ENCODE data around the gene HILPDA. TPM values are rescaled to one million over a fixed set of nuclear protein-coding genes. Genes with fewer than 3 reads are reported as not detected.

HILPDA gene
- total and polyA plus RNA-seq, 9 of the 15 experiments (the other 6 are each of a cell fraction or from before 2014, with no cell fraction given) = 8.3 to 71.8 (median 23.5) TPM

- TF ChIP-seq ZNF407 (IDR thresholded peaks at IDR 0.05; ENCODE audit: low read depth) (no peak), BRD9 (IDR thresholded peaks at IDR 0.05; ENCODE audit: low read depth, partially characterized antibody) (no peak), SUPT5H (IDR thresholded peaks at IDR 0.05) (no peak), DPF2 (IDR thresholded peaks at IDR 0.05) (peak; percentile 48; the same call in 1 of the 2 replicates), NEUROD1 (IDR thresholded peaks at IDR 0.05; ENCODE audit: borderline replicate concordance, low read depth, low read length, partially characterized antibody) (no peak), SMARCB1 (IDR thresholded peaks at IDR 0.05; ENCODE audit: insufficient read length, low read depth) (no peak), THRAP3 (IDR thresholded peaks at IDR 0.05; ENCODE audit: borderline replicate concordance) (no peak), ATF7 (IDR thresholded peaks at IDR 0.05) (peak; percentile 29; the same call in 1 of the 2 replicates), ZNF507 (tag; conservative IDR thresholded peaks at IDR 0.05) (no peak), EP400 (IDR thresholded peaks at IDR 0.05) (0 out of 2 replicates have a peak, but pooled peaks have one; percentile 20), KAT7 (CRISPR knock-in tag; IDR thresholded peaks at IDR 0.05; ENCODE audit: borderline replicate concordance) (peak; percentile 52; the same call in 1 of the 2 replicates), TBP (optimal IDR thresholded peaks at IDR 0.05; ENCODE audit: low read depth, low read length) (no peak)
- TF ChIP-seq, protein P1, sequence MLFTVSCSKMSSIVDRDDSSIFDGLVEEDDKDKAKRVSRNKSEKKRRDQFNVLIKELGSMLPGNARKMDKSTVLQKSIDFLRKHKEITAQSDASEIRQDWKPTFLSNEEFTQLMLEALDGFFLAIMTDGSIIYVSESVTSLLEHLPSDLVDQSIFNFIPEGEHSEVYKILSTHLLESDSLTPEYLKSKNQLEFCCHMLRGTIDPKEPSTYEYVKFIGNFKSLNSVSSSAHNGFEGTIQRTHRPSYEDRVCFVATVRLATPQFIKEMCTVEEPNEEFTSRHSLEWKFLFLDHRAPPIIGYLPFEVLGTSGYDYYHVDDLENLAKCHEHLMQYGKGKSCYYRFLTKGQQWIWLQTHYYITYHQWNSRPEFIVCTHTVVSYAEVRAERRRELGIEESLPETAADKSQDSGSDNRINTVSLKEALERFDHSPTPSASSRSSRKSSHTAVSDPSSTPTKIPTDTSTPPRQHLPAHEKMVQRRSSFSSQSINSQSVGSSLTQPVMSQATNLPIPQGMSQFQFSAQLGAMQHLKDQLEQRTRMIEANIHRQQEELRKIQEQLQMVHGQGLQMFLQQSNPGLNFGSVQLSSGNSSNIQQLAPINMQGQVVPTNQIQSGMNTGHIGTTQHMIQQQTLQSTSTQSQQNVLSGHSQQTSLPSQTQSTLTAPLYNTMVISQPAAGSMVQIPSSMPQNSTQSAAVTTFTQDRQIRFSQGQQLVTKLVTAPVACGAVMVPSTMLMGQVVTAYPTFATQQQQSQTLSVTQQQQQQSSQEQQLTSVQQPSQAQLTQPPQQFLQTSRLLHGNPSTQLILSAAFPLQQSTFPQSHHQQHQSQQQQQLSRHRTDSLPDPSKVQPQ (CRISPR knock-in tag; IDR thresholded peaks at IDR 0.05; ENCODE audit: borderline replicate concordance) = no peak
- TF ChIP-seq, protein P2, sequence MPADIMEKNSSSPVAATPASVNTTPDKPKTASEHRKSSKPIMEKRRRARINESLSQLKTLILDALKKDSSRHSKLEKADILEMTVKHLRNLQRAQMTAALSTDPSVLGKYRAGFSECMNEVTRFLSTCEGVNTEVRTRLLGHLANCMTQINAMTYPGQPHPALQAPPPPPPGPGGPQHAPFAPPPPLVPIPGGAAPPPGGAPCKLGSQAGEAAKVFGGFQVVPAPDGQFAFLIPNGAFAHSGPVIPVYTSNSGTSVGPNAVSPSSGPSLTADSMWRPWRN (IDR thresholded peaks at IDR 0.05; ENCODE audit: low read depth) = no peak
These were observed 18.0 kb upstream of the HILPDA start (continued) for GRCh38 chr7:128437426-128438332.

Data from K562 (cell line).